GM20431 (cell line): ENCODE results near the gene GNA12.

Experiments
- in situ Hi-C: fragments of 300-500 bp; cut with MseI, MboI; formaldehyde crosslinking; loops from one replicate; pipeline ENCODE4 v1.15.0; 2020; ENCODE audit warnings: low sequenced_read_pairs; ENCODE audit not compliant: unreplicated experiment

Gene GNA12

GRCh38 chr7:2843191-2843685 is 870 bp downstream of the GNA12 start:
- in situ Hi-C loops, result no loop called here

GRCh38 chr7:2841907-2842306 is 2.2 kb downstream of the GNA12 start:
- in situ Hi-C loops, result no loop called here

- in situ Hi-C loops, result no loop called here
These were observed 3.6 kb downstream of the GNA12 start for GRCh38 chr7:2840458-2840857.

GRCh38 chr7:2838873-2839578 is 5.1 kb downstream of the GNA12 start:
- in situ Hi-C loops, result no loop called here

- in situ Hi-C loops, result no loop called here
These were observed 5.7 kb downstream of the GNA12 start for GRCh38 chr7:2838451-2838850.

GRCh38 chr7:2837496-2837895 is 6.6 kb downstream of the GNA12 start:
- in situ Hi-C loops, result no loop called here

GRCh38 chr7:2834748-2835441 is 9.2 kb downstream of the GNA12 start:
- in situ Hi-C loops, result no loop called here

GRCh38 chr7:2833083-2833910 is 10.8 kb downstream of the GNA12 start:
- in situ Hi-C loops, result no loop called here

- in situ Hi-C loops, result no loop called here
These were observed 11.6 kb downstream of the GNA12 start for GRCh38 chr7:2832461-2832860.

GRCh38 chr7:2830609-2831376 is 13.3 kb downstream of the GNA12 start:
- in situ Hi-C loops, result no loop called here

GRCh38 chr7:2829040-2829439 is 15.1 kb downstream of the GNA12 start:
- in situ Hi-C loops, result no loop called here

- in situ Hi-C loops, result no loop called here
These were observed 17.3 kb downstream of the GNA12 start for GRCh38 chr7:2826771-2827170.

GRCh38 chr7:2825559-2826227 is 18.4 kb downstream of the GNA12 start:
- in situ Hi-C loops, result no loop called here

- in situ Hi-C loops, result no loop called here
These were observed 19.2 kb downstream of the GNA12 start for GRCh38 chr7:2824678-2825461.

- in situ Hi-C loops, result no loop called here
These were observed 20.0 kb downstream of the GNA12 start for GRCh38 chr7:2824026-2824677.

GRCh38 chr7:2823130-2823529 is 21.0 kb downstream of the GNA12 start:
- in situ Hi-C loops, result no loop called here

- in situ Hi-C loops, result no loop called here
These were observed 22.1 kb downstream of the GNA12 start for GRCh38 chr7:2821842-2822507.
